Myocyte (in vitro differentiated cells): ENCODE measurements around the gene COX20. TPM values are rescaled to one million over a fixed set of nuclear protein-coding genes. Genes with fewer than 3 reads are reported as not detected.
"Not testable (repeated sequence)": the region's sequence is repeated elsewhere in the genome, so short reads cannot be mapped to it uniquely, and the experiment has no call there.

Experiments used
- DNase-seq: peaks from one replicate; pipeline ENCODE4 v3.0.0-alpha.2; 2012; ENCODE audit warnings: low read depth
- total RNA-seq: library from RNA; depleted of rRNA; stranded (reverse); fragments of >200 nt; gene quantifications from 2 replicates; pipeline ENCODE4 v1.2.3, GENCODE V29; 2014

Gene COX20
- total RNA-seq, 1 donor from 2014 or later, result 31.3 TPM

DNA sequence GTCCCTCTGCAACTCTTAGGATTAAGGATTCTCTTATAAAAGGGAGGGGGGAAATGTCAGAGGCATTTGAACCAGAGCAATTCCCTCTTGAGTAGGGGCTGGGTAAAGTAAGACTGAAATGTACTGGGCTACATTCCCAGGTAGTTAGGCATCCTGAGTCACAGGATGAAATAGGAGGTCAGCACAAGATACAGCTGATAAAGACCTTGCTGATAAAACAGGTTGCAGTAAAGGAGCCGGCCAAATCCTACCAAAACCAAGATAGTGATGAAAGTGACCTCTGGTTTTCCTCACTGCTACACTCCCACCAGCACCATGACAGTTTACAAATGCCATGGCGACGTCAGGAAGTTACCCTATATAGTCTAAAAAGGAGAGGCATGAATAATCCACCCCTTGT lies 14.3 kb upstream of the COX20 start:
- no peak for DNase-seq

- no peak for DNase-seq
Measured at GRCh38 chr1:244822878-244823277, 12.6 kb upstream of the COX20 start.

- DNase-seq, result no peak
Measured at GRCh38 chr1:244826712-244827111, 8.7 kb upstream of the COX20 start.

DNA sequence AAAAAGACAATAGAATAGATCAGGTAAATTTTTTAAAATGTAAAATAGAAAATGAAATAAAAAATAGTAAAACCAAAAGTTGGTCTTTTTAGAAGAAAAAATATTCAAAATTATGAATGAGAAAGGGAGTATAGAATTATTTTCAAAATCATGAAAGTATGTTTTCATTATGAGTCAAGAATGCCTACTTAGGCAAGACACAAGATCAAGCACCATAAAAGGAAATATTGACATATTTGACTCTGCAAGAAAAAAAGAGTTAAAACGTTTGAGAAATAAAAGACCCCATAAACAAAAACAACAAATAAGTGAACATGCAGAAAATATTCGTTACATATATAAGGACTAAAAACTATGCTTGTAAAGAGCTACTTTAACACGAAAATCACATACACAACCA lies 4.8 kb upstream of the COX20 start:
- no peak for DNase-seq

- DNase-seq, result not testable (repeated sequence)
Measured at GRCh38 chr1:244833260-244833659, 2.2 kb upstream of the COX20 start.

DNA sequence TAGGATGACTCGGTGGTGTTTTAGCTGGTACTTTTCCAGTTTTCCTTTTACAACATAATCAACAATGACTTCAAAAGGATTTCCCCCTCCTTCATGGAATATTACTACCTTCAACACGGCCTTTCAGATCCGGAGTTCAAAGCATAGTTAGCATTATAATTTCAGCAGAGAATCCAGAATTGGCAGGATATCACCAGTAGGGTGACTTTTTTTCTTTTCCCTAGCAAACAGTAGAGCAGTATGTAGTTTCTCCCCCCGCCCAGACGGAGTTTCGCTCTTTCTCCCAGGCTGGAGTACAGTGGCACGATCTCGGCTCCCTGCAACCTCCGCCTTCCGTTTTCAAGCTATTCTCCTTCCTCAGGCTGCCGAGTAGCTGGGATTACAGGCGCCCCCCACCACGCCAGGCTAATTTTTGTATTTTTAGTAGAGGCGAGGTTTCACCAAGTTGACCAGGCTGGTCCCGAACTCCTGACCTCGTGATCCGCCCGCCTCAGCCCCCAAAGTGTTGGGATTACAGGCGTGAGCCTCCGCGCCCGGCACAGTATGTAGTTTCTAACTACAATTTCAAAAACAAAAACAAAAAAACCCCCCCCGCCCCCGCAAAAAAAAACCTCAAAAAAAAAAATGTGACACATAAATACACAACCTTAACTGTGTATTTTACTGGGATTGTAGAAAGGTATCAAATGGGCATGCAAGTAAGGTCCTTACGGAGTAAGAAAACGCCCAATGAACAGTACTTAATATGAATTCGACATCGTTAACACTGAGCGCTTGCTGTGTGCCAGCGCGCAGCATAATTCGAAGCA lies 1.5 kb upstream of the COX20 start:
- peak; percentile 75 for DNase-seq

GRCh38 chr1:244834543-244835275 lies 749 bp upstream of the COX20 start:
- peak; percentile 90 for DNase-seq

- DNase-seq, result peak; percentile 52
Measured at GRCh38 chr1:244836135-244836521, 670 bp downstream of the COX20 start.

DNA sequence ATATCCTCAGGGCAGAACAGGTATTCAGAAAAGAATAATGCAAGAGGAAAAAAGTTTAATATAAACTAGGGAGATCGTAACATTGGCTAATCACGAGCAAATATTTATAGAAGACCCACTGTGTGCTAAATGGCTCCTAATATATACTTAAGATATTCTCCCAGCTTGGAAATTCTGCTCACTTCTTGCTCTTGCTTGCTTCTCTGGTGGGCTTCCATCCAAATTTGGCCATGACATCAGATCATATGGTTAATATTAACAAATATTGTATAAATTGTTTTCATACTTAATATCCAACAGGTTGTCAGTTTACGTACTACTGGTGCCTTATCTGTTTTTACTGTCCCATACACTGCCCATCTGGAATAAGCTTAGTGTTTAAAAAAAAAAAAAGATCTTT lies 1.1 kb downstream of the COX20 start:
- no peak for DNase-seq

DNA sequence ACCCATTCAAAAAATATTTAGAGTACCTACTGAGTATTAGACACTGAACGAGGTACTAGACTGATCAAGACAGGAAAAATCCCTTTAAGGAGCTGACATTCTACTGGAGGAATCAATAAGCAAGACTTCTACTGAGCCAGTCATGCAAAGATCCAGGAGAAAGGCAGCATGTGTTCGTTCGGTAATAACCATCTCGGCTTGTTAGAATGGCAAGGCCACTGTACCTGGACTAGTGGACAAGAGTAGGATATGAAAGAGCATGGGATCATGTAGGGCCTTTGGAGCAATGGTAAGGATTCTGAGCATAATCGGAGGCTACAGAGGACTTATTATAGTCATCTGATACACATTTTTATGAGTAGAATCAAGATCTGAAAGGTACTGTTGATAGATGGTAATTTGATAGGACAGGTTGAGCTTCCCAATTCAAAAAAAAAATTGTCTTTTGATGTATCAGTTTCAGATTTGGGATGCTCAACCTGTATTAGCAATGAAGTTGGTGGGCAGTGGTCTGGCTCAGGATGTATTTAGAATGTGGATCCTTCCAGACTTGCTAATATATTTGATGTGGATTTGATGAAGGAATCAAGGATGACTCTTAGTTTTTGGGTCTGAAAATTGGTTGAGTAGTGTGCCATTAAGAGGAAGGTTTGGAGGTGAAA lies 2.3 kb downstream of the COX20 start:
- no peak for DNase-seq

DNA sequence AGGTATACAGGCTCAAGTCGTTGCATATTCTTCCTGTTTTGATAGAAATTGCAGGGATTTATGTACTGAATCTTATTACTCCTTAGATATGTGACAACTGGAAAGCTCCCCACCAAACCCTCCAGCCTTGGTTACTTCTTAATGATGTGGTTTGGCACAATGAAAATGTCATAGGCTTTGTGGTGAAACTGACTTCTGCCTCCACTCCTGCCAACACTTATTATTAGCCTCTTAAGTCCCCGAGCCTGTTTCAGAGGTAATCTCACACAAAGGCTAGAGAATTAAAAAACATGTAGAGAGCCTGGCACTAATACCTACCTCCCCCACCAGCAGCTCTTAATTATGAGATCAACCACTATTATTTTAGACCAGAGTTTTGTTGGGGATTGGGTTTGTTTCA lies 4.2 kb downstream of the COX20 start:
- peak; percentile 77 for DNase-seq

DNA sequence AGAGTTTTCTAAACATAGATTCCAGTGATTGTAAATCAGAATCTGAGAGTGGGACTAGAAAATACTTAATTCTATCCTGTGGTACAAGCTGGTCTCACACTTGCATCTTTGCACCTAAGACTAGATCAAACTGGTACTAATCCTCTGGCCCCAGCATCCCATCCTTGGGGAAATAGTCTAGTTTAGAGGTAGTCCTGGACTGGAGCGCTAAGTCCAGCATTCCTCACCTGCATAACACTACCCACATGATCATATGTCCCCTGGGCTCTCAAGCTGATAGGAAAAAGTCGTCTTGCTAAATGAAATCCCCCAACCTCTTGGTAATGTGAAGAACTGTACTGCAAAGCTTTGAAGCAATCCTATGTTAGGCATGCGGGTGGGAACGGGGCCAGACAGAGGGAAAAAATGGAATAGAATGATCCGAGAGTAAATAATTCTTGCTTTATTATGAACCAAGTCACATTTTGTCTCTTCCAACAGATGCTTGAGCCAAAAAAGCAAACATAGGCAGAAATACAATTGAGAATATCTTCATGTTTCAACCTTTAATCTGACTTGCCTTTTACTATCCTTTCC lies 4.8 kb downstream of the COX20 start:
- no peak for DNase-seq

- DNase-seq, result no peak
Measured at GRCh38 chr1:244841273-244841927, 5.9 kb downstream of the COX20 start.

DNA sequence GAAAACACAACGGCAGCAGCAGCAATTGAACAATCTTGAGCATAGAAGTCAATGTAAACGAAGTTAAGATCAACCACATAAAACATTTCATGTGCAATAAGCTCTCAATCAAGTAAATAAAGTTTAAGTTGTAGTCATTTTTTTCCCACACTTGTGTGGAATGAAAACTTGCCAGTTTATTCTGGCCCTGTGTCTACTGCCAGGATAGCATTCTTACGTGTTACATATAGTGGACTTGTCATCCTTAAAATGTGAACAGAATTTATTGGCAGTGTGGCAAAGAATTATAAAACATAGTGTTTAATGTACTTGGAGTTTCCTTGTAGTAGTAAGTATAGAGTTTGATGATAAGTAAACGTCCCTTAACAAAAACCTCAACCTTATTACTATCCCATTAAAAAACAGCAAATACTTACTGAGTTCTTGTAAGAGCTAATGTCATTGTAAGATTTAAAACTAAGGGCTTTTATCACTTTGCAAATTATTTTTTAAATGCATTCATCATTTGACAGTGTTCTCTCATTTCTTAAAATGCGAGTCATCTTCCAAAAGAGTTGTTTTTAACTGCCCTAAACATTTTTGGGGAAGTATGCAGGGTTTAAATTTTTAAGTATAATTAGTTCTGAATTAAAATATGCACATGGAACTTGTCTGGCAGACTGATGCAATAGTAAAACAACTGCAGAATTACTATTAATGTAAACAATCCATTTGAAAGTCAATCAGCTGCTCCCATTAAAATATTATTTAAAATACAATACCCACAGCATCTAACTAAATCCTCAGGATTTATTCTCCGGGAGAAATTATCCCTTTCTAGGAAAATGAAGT lies 7.9 kb downstream of the COX20 start:
- DNase-seq, result no peak

DNA sequence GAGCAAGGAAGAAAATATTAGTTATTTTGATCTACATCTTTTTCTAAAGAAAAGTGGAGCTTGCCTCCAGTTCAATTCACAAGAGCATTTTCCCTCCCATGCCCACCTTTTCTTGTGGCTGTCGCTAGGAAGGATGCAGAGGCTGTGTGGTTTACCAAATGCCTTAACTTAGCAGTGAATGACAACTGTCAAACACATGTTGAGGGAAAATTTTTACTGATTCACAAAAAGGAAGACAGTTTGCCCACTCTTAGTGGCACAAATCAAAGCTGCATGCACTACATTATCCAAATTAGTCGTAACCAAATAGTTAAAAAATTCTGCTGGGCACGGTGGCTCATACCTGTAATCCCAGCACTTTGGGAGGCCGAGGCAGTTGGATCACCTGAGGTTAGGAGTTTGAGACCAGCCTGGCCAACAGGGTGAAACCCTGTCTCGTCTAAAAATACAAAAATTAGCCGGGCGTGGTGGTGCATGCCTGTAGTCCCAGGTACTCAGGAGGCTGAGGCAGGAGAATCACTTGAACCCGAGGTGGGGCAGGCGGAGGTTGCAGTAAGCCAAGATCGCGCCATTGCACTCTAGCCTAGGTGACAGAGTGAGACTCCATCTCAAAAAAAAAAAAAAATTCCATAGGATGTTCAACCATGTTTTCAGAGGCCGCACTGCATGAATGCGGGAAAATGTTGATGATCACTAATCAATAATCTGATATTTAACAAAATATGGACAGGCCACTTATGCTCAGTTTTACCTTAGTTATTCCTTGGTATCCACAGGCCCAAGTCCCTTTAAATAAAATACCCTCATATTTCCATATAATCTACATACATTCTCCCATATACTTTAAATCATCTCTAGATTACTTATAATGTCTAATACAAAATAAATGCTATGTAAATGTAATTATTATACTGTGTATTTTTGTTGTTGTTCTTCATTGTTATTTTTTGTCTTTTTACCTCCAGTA lies 9.0 kb downstream of the COX20 start:
- no peak for DNase-seq

DNA sequence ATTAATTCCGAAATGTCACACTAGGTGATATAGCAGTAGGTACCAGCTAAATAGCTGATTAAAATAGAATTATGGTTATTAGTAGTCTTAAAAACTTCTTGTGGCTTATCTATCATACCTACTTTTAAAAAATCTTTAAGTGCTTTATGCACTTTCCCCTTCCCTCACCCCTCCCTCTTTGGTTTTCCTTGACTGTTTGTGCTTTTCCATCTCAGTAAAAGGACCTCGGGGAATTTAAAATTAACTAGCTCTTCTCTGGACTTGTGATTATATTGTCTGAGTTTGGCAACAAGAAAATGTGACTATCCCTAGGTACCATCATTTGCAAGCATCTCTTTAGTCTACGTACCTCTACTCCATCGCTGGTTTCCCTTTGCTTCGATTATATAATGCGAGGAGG lies 11.2 kb downstream of the COX20 start:
- no peak for DNase-seq

DNA sequence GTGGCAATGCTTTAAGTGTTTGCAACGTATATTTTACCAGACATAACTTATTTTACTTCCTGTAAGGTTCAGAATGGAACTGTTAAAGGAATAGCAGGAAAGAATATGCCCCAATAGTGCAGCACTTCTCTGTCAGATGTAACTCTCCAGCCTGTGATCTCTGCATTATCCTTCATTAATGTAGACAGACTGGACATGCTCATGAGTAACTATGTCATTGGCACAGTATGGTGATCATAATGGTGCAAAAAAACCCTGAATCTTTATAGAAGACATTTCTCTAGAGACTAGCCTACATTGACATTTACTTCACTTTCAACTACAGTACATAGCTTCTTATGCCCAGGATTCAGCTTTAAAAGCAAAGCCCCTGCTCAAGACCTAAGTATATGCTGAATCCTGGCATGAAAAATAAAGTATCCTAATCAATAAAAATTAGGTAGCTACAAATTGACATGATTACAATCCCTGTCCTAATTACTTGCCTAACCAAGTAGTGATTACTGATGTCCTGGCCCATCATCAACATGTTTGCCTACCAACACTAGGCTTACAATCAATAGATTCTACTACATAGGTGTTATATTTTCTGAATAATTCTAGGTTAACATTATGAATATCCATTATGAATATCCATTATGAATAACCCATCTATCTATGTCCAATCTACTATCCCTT lies 13.9 kb downstream of the COX20 start:
- no peak for DNase-seq

DNA sequence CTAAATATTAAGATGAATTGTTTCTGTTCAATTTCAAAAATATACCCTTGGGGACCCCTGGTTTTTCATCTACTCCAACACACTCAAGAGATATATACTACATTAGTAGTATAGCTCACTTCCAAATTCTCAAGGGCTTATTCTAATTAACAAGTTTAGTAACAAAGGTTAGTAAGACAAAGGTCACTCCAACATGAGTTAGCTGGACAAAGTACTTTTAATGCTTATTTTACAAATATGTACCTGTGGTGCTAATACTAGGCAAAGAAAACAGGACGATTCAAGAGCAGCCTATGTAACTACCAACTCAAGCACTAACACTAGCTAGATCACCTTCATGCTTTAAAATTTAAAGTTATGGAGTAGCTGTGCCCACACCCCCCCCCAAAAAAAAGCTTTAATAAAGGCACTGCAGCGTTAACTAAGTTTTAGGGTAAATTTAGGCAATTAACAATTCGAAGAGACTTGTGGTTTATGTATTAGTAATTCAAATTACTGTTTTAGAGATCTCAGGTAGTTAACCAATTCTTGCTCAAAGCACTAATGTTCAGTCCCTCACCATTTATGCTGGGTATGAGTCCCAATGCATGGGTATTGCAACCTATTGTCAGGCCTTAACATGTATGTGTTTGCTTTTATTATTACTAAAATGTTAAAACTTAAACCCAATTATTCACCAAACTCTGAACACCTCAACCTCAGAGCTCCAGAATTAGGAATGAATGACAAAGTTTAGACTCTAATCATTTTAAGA lies 14.8 kb downstream of the COX20 start:
- no peak for DNase-seq
